GM18861 (cell line): Measurements from ENCODE around the gene PRICKLE2.

Experiments
- ATAC-seq: cut with Tn5 transposase; IDR thresholded peaks from one replicate; pipeline ENCODE4 v1.9.1; 2021; ENCODE audit not compliant: unreplicated experiment

PRICKLE2 gene

GRCh38 chr3:64195789-64196188, 29.5 kb downstream of the PRICKLE2 start:
- ATAC-seq, result no peak

GRCh38 chr3:64191822-64192221, 33.4 kb downstream of the PRICKLE2 start:
- no peak for ATAC-seq

GRCh38 chr3:64190517-64191515, 34.5 kb downstream of the PRICKLE2 start:
- ATAC-seq, result no peak

GRCh38 chr3:64188810-64189560, 36.3 kb downstream of the PRICKLE2 start:
- no peak for ATAC-seq

GRCh38 chr3:64187065-64187959, 38.0 kb downstream of the PRICKLE2 start:
- no peak for ATAC-seq

GRCh38 chr3:64186667-64187064, 38.6 kb downstream of the PRICKLE2 start:
- ATAC-seq, result no peak

GRCh38 chr3:64185436-64185835, 39.8 kb downstream of the PRICKLE2 start:
- no peak for ATAC-seq

- ATAC-seq, result no peak
Measured at GRCh38 chr3:64184621-64185020, 40.6 kb downstream of the PRICKLE2 start.

GRCh38 chr3:64179860-64180259, 45.4 kb downstream of the PRICKLE2 start:
- no peak for ATAC-seq

GRCh38 chr3:64179249-64179648, 46.0 kb downstream of the PRICKLE2 start:
- ATAC-seq, result no peak

- no peak for ATAC-seq
Measured at GRCh38 chr3:64178419-64178818, 46.8 kb downstream of the PRICKLE2 start.

- ATAC-seq, result no peak
Measured at GRCh38 chr3:64176461-64176996, 48.7 kb downstream of the PRICKLE2 start.

- ATAC-seq, result no peak
Measured at GRCh38 chr3:64174328-64174727, 50.9 kb downstream of the PRICKLE2 start.

- no peak for ATAC-seq
Measured at GRCh38 chr3:64173563-64173962, 51.7 kb downstream of the PRICKLE2 start.

- ATAC-seq, result no peak
Measured at GRCh38 chr3:64170270-64170669, 55.0 kb downstream of the PRICKLE2 start.

- ATAC-seq, result no peak
Measured at GRCh38 chr3:64167868-64168267, 57.4 kb downstream of the PRICKLE2 start.

GRCh38 chr3:64167351-64167750, 57.9 kb downstream of the PRICKLE2 start:
- no peak for ATAC-seq

- ATAC-seq, result no peak
Measured at GRCh38 chr3:64166584-64167162, 58.6 kb downstream of the PRICKLE2 start.

- ATAC-seq, result no peak
Measured at GRCh38 chr3:64164349-64164748, 60.9 kb downstream of the PRICKLE2 start.

GRCh38 chr3:64163755-64164148, 61.5 kb downstream of the PRICKLE2 start:
- ATAC-seq, result peak; percentile 56
